Prostate gland (tissue), 2 donors: ENCODE data around the gene PPP1R12B.
"Not testable (repeated sequence)": the region's sequence is repeated elsewhere in the genome, so short reads cannot be mapped to it uniquely, and the experiment has no call there.

Experiments
- POLR2AphosphoS5 ChIP-seq: sonication (generic); formaldehyde crosslinking; IDR thresholded peaks from one replicate; pipeline ENCODE4 v1.6.1; 2017; ENCODE audit warnings: antibody characterized with exemption
- TF ChIP-seq, protein P1 (sequence below), 4 experiments: fragments of 200-600 bp in 2 of 4; fragments of 450-650 bp in 2 of 4; sonication (generic) in 2 of 4; IDR thresholded peaks; 1 replicate in 3 of 4; 2 replicates in 1 of 4; pipeline ENCODE4 v1.5.1; 2016 to 2019; ENCODE audit warnings: antibody characterized with exemption in 4 of 4, mild to moderate bottlenecking in 2 of 4, moderate library complexity in 2 of 4

DNA sequence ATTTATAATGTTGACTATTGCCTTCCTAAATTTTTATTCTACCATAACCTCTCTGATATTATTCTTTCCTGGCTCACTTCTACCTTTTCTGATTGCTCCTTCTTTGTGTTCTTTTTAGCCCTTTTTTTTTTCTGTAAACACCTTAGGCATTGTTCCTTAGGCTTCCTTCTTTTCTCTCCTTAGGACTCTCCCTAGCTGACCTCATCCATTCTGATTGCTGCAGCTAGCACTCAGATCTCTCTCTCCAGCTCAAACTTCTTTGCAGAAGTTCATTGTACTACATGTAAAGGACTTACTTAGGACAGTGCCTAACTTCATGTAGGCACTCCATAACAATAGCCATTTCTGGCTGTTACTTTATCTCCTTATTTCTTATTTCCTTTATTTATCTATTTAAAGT lies 117.8 kb downstream of the PPP1R12B start:
- TF ChIP-seq, protein P1, sequence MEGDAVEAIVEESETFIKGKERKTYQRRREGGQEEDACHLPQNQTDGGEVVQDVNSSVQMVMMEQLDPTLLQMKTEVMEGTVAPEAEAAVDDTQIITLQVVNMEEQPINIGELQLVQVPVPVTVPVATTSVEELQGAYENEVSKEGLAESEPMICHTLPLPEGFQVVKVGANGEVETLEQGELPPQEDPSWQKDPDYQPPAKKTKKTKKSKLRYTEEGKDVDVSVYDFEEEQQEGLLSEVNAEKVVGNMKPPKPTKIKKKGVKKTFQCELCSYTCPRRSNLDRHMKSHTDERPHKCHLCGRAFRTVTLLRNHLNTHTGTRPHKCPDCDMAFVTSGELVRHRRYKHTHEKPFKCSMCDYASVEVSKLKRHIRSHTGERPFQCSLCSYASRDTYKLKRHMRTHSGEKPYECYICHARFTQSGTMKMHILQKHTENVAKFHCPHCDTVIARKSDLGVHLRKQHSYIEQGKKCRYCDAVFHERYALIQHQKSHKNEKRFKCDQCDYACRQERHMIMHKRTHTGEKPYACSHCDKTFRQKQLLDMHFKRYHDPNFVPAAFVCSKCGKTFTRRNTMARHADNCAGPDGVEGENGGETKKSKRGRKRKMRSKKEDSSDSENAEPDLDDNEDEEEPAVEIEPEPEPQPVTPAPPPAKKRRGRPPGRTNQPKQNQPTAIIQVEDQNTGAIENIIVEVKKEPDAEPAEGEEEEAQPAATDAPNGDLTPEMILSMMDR (IDR thresholded peaks at IDR 0.05): not testable (repeated sequence)
- TF ChIP-seq POLR2AphosphoS5: not testable (repeated sequence)
